Measurements from ENCODE around the gene G2E3.
A peak's percentile ranks its signal among the peaks of the same experiment; 100 is the strongest.

G2E3 gene

GRCh38 chr14:30610787-30611343 lies 51.9 kb downstream of the G2E3 start:
- peak; percentile 80 for DNase-seq (ENCODE audit: low read depth, low spot score)
- TF ChIP-seq CTCF (IDR thresholded peaks at IDR 0.05; ENCODE audit: low read depth, low read length), result peak; percentile 41
- in situ Hi-C loops (cut with HindIII; ENCODE audit: low sequenced_read_pairs), result no loop called here
- no peak overlapping the region for H3K4me3 ChIP-seq (ENCODE audit: low read depth, low read length)

- TF ChIP-seq CTCF (IDR thresholded peaks at IDR 0.05; ENCODE audit: low read depth, low read length), result no peak
- in situ Hi-C loops (cut with HindIII; ENCODE audit: low sequenced_read_pairs), result no loop called here
- H3K4me3 ChIP-seq (ENCODE audit: low read depth, low read length), result no peak overlapping the region
- no peak for DNase-seq (ENCODE audit: low read depth, low spot score)
Observed at GRCh38 chr14:30614155-30614554, 55.2 kb downstream of the G2E3 start.

- H3K4me3 ChIP-seq (ENCODE audit: low read depth, low read length), result no peak overlapping the region
- no peak for TF ChIP-seq CTCF (IDR thresholded peaks at IDR 0.05; ENCODE audit: low read depth, low read length)
- in situ Hi-C loops (cut with HindIII; ENCODE audit: low sequenced_read_pairs), result no loop called here
- peak; percentile 50 for DNase-seq (ENCODE audit: low read depth, low spot score)
Observed at GRCh38 chr14:30620178-30620577, 61.2 kb downstream of the G2E3 start.

DNA sequence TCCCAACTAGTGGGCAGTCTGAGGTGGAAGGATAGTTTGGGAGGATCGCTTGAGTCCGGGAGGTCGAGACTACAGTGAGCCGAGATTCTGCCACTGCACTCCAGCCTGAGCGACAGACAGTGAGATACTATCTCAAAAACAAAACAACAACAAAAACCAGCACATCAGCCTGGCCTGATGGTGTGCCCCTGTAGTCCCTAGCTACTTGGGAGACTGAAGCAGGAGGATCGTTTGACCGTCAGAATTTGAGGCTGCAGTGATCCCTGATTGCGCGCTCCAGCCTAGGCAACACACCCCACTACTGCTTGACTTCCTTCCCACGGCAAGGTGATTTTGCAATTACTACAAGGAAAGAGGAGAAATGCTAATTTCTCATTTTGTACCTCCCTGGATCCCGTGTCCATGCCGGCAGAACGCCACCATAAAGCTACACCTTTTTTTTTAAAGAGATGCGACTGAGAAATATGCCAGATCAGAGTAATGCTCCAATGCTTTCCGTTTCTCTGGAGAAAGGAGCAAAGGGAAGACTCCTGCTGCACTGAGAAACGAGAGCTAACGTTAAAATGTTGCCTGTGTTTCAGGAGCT lies 62.5 kb downstream of the G2E3 start:
- no peak for TF ChIP-seq CTCF (IDR thresholded peaks at IDR 0.05; ENCODE audit: low read depth, low read length)
- in situ Hi-C loops (cut with HindIII; ENCODE audit: low sequenced_read_pairs), result no loop called here
- H3K4me3 ChIP-seq (ENCODE audit: low read depth, low read length), result peak overlapping the region; percentile 68
- no peak for DNase-seq (ENCODE audit: low read depth, low spot score)

DNA sequence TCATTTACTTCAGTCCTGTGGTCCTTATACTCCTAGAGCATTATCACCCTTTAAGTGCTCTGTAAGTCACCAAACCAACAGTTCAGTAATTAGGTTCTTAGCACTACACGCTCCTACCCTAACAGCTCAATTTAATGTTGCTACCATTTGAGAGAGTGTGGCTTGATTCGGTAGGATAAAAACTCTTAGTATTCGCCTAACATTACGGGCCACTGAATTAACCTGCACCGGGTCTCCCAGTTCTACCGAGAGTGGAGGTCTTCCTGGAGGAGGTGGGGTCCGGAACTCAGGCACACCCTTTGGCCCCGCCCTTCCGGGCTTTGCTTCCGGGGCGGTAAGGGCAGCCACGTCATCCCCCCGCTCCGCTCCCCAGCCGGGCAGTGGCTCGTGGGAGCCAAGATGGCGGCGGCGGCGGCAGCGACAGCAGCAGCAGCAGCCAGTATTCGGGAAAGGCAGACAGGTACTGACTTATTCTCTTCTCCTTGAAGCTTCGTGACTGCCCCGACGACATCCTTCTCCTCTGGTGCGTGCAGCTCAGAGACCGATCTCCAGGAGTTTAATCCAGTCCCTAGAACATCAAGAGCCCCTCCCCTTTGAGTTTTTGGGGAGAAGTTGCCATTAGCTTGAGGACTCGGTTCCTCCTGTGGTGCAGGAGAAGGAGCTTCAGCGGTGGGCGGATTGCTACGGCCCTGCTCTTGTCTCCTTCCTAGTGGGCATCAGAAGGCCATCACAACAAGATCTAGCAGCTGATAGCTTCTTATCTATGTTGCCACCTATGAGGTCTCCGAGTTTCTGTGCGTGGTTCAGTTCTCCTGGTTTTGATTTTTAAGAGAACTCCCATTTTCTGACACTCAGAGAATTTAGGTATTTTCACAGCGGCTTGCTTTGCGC lies 63.2 kb downstream of the G2E3 start, which contains the start of gene SCFD1:
TSS of gene SCFD1 (plus strand) at position 380 of the 891 bp plus-strand sequence. CDS start at position 400, 20 bp downstream.
- in situ Hi-C loops (cut with HindIII; ENCODE audit: low sequenced_read_pairs), result no loop called here
- H3K4me3 ChIP-seq (ENCODE audit: low read depth, low read length), result peak within 1 kb of the TSS; percentile 68
- TF ChIP-seq CTCF (IDR thresholded peaks at IDR 0.05; ENCODE audit: low read depth, low read length), result no peak
- peak; percentile 91 for DNase-seq (ENCODE audit: low read depth, low spot score)

DNA sequence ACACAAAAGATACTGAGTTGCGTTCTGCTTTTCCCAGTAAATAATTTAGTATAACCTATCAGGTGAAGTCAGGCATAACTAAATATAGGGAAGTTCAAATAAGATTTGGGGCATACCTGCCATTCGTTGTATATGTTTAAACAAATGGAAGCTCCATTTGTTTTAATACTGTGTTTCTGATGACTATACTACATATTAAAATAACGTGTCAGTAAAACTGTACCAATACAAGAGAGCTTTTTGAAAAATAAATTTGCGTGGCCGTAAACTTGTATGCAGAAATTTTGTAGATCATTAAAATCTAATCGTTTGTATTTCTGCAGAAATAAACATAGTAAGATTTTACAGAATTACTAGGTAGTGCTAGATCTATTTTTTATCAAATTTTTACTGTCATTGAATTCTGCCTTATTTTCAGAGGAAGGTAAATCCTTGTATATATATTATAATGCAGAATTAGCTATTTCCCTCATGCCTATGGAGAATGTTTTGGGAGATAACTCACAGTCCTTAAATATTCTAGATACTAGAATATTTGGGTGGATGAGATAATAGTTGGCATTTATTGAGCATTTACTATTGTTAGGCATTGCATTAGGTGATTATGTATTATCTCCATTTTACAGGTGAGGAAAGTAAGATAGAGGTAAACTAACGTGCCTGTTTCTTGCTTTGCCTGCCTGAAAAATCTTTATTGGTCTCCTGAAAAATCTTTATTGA lies 64.6 kb downstream of the G2E3 start:
- in situ Hi-C loops (cut with HindIII; ENCODE audit: low sequenced_read_pairs), result no loop called here
- H3K4me3 ChIP-seq (ENCODE audit: low read depth, low read length), result peak overlapping the region; percentile 68

More for the DNA sequence above, 64.6 kb downstream of the G2E3 start:
- TF ChIP-seq CTCF (IDR thresholded peaks at IDR 0.05; ENCODE audit: low read depth, low read length), result no peak
- DNase-seq (ENCODE audit: low read depth, low spot score), result no peak

Measured in astrocyte of the spinal cord (primary cell).